GM21529 (cell line): ENCODE data around the gene KAZN.

Experiments
- ATAC-seq: cut with Tn5 transposase; IDR thresholded peaks from one replicate; pipeline ENCODE4 v1.9.1; 2021; ENCODE audit not compliant: unreplicated experiment

The KAZN gene

DNA sequence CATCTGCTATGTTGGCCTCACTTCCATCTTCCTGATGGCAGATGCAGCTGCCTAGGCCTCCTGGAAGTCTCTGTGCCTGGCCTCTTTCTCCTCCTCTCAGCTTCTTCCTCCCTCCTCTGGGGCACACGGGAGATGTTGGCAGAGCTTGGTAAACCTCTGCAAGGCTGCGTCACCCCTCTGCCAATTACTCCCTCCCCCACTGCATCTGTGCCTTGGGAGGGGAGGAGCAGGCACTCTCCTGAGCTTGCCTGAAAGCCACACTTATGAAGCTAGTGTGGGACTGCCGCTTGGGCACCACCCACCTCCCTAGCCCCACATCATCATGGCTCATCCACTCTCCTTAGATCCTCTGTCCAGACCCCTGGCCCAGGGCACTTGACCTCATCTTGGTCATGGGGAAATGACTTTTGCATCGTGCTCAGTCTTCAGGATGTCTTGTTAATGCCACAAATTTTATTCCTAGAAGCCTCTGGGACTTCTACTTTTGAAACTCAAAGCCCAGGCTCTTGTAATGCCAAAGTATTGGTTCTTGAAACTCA, 547.7 kb downstream of the KAZN start:
- no peak for ATAC-seq

DNA sequence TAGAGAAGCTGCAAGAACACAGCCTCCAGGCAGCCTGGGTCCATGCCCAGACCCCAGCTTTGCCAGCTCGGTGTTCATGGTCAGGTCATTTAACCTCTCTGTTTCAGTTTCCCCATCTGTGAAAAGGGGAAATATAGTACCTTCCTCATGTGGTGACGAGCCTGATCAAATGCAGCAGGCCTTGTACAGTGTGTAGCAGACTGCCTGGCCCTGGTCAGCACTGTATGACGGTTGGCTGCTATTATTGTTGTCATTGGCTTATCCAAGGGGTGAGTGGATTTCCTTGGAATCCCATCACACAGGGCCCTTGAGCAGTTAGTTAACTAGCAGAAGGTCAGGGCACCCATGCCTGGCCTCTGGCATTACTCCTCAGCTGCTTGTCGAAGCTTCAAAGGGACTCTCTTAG, 548.5 kb downstream of the KAZN start:
- no peak for ATAC-seq

DNA sequence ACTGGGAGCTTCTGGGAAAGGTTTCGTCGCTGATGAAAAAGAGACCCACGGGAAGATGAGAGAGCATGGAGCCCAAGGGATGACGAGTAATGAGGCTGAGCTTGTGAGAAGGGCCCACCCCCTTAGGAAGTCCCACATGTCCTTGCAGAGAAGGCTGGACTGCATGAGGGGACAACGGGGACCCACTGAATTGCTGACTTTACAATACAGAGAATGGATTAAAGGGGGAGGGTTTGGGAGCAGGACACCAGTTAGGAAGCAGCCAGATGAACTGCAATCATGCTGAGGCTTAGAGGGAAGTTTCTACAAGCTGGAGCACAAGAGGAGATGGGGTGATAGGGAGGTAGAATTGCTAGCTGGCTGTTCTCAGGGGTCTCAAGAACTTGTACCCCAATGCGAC, 549.5 kb downstream of the KAZN start:
- ATAC-seq = no peak

DNA sequence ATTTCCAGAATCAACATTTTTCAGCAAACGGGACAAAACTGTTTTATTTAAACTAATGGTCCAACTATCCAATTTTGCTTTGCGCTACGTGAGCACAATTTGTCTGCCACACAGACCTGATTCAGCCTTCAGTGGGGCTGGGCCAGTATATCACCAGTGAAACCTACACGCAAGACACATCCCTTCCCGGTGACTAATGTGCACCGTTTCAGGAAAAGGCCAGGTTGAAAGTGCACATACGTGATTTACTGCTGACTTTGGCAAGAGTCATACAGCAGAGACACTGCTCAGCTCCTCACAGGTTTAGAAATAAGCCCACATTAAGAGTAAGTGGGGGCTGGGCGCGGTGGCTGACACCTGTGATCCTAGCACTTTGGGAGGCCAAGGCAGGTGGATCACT, 550.0 kb downstream of the KAZN start:
- ATAC-seq = no peak

DNA sequence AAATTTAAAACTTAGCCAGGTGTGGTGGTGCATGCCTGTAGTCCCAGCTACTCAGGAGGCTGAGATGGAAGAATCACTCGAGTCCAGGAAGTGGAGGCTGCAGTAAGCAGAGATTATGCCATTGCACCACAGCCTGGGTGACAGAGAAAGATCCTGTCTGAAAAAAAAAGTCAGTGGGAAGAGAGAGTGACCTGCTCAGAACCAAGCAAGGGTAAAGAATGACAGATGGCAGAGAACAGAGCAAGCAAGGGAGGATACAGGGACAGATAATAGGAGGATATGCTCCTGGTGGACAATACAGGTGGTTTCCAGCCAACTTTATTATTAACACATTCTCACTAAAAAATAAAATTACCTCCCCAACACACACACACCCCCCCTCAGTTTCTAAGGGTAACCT, 550.5 kb downstream of the KAZN start:
- ATAC-seq = no peak

DNA sequence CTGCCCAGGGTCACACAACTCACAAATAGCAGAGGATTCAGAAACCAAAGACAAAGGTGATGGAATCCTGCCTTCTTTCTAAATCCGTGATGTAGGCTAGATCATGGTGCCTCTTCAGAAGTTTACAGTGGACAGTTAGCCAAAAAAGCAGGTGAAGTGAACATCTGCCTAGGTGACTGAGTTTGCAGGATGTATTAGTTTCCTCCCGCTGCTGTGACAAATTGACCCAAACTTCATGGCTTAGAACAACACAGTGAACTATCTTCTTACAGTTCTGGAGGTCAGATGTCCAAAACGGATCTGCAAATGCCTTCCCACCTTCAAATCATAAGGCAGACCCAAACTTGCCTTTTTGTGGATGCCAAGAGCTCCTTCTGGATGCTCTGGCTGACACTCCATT, 551.9 kb downstream of the KAZN start:
- ATAC-seq = no peak

DNA sequence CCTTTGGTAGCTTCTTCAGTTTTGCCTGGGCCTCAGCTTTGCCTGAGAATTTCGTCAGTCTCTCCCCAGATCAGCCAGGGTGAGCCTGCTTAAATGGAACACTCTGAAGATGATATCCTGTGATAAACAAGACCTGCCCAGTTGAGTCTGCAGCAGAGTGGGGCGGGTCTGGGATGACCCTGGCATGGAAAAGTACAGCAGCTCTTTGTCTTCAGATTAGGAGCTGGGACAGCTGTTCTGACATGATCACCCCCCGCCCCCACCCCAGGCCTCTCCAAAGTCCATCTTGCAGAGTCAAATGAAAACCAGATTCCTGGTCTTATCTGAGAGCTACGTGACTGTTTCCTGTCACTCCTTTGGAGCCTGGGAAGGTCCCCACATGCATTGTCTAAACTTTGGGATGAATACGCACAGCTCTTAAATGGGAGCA, 552.9 kb downstream of the KAZN start:
- no peak for ATAC-seq

DNA sequence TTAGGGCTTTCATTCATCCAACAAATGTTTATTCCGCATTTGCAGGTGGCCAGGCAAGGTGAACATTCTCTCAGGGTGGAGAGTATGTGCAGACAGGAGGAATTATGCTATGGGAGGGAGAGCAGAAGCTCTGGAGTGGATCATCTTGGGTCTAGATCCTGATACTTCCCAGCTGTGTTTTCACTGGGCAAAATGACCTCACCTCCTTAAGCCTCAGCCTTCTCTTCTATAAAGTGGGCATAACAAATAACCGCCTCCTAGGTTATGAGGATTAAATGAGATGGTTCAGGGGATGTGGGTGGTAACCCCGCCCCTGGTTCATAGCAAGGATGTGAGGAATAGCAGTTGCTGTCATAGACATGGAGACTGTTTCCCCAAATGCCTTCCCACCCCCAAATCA, 553.4 kb downstream of the KAZN start:
- no peak for ATAC-seq

DNA sequence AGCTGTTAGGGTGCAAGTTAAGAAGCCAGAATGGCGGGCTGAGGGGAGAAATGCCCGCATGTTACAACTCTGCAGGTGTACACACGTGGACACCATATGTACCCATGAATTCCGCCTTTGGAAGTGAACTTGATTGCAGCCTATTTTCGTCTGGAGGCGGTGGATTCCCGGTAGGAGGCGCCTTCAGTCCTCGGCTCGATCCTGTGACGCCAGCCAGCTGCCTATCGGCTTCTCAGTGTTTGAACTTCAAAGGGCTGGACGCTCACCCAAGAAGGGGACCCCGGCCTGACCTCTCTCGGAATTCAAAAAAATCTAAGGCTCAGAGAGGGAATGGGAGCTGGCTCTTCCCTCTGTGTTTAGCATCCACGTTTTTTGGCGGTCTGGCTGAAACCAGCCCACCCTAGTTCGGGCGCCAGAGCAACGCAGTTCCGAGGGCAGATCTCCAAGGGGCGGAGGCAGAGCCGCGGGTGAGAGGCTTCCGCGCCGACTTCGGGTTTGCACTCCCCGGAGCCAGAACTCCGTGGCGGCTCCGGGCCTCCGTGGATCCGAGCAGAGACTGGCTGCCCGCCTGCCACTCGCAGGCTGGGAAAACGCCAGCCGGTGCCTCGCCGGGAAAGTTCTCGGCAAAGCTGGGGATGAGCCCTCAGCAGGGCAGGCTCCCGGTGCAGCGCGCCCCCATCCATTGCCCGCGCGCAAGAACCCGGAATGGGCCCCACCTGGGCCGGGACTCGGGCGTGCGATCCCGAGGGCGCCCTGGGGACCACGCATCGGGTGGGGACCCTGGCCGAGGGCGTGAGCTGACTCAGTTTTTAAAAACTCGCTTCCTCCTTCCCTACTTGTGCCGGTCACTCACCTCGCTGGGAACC, 554.1 kb downstream of the KAZN start:
- no peak for ATAC-seq

DNA sequence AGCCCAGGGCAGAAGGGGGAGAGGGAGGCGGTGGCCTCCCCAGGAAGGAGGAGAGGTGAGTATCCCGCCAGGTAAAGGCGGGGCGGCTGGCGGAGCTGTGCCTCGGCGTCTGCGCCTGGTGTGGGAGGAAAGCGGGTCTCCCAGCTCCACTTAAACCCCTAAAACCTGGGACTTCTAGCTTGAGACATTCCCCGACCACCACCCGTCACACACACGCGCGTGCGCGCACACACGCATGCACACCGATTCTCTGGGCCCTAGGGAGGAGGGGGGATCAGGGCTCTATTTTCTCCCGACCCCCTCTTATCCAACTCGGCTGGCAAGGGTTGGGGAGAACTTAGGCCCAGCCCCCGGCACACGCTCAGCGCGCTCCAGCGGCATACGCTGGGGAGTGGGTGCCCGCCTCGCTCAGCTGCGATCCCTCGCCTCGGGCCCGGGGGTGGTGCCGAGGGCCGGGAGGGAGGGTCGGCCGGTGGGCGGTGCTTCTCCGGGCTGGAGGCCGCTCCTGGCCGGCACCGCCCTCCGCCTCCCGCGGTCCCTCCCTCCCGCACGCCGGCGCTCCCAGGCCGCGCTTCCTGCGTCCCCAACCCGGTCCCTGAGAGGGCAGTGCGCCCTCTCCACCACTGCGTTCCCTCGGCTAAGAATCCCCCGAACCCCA, 554.8 kb downstream of the KAZN start, which contains the start of gene TMEM51:
TMEM51 (plus strand) TSS at position 564 of the 658 bp plus-strand sequence. CDS start 61,341 bp downstream, outside the sequence.
- no peak for ATAC-seq

DNA sequence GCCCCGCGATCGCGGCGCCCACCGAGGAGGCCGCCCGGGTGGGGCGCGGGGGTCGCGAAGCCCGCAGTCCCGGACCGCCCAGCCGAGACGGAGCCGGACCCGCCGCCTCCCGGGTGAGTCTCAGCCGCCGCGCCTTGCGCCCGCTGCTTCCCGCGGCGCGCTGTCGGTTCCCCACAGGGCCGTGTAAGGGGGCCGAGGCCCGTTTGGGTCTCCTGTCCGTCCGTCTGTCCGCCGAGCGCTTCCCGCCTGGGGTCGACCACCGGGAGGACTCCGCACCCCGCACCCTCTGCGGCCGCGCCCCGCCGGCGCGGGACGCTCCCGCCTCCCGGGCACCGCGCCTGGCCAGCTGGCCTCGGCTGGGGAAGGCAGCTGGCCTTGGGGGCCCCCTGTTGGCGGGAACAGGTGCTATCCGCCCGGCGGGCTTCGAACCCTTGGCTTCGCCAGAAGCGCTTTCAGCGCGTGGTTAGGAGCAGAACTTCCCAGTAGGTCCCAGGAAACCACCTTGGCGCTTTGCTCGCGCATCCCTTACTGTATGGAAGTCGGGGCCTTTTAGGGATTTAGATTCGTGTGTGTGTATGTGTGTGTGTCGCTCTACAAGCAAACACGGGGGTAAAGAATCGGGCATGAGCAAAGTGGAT, 555.5 kb downstream of the KAZN start:
- no peak for ATAC-seq

DNA sequence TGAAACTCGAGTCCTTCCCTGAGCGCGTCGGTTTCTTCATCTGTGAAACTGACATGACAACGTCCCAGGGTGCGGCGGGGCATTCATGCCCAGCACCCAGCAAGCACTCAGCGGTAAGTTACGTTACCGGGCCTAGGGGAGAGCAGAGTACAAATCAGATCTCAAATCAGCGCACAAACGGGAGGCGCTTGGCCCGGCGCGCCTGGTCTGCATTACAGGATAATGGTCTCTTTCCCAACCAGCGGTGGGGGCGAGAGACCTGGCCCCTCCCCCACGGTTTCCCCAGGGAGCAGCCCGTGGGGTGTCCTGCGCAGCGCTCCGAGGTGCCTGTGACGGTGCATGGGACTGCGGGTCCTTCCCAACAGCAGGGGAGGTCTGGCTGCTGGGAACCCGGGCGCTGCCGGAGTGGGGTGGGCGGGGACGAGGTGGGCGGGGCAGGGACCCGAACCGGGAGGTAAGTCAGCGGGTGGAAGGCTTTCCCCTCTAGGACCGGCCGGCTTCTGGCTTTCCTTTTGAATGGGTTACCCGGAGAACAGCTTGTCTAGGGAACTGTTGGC, 556.1 kb downstream of the KAZN start:
- ATAC-seq = no peak

DNA sequence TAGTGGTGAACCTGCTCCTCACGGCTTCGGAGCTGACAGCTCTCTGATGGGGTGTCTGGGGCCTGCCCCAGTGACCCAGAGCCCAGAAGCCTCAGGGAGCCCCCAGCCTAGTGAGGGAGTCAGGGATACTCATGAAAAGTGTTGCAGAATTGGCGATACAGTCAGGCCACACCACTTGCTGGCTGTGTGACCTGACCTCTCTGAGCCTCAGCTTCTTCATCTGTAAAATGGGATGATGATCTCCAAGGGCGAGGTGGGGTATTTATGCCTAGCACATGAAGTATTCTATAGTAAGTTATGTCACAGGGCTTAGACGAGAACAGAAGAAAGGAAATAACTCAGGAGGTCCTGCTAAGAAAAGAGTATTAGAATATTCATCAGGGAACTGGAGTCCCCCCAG, 556.7 kb downstream of the KAZN start:
- ATAC-seq = no peak

DNA sequence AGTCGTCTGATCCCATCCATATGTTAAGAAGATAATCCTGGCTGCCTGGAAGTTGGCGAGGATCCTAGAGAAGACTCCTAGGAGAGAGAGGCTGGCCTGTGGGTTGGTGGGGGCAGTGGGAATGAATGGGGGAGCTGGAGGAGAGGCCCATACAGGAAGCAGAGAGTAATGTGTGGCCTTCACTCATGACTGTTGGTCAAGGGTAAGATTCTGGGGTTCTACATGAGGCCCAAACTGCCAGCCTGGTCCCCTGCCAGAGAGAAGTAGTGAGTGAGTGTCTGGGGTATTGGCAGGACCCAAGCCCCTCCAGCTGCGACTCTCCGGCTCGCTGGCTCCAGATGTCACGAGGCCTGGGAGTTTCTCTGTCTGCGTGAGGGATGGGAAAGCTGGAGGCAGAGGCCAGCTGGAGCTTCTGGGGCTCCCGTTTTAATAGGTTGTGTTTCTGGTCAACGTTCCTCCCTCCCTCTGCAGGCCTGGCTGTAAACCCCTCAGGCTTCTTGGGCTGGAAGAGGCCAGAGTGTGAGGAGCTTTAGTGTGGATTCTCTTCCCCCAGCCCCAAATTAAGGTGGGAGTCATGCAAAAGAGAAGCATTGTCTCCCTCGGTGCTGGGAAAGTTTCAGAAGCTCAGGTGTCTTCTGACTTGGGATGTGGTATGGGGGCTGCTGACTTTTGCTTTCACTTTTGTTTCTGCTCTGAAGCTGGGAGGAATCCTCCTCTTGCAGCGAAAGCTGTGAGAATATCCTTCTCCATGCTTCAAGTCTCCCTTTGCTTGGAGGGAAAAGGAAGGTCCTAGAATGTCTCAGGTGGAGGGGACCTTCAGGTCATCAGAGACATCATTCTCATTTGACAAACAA, 557.6 kb downstream of the KAZN start:
- no peak for ATAC-seq

DNA sequence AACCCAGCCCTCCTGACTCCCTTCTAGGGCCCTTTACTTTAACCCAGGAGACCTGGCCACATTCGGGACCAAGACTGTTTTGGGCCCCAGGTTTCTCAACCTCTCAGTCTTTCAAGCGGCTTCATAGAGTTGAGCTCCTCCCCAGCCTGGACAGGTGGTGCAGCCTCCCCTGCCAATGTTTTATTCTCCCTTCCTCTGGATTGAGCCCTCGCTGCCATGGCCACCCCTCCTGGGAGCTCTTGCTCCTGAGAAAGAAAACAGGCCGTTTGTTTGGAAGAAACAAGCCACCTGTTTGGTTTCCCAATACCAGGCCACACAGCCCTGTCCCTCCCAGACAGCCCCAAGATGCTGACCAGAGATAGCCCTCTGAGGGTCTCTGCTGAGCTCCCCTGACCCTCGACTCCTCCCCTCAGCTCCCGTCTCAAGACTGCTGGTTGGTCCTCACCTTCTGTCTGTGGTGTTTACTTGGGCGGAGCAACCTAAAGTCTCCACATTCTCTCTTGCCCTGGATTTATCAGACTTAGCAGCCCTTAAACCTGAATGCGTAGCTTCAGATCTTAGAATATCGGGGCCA, 558.4 kb downstream of the KAZN start:
- no peak for ATAC-seq

DNA sequence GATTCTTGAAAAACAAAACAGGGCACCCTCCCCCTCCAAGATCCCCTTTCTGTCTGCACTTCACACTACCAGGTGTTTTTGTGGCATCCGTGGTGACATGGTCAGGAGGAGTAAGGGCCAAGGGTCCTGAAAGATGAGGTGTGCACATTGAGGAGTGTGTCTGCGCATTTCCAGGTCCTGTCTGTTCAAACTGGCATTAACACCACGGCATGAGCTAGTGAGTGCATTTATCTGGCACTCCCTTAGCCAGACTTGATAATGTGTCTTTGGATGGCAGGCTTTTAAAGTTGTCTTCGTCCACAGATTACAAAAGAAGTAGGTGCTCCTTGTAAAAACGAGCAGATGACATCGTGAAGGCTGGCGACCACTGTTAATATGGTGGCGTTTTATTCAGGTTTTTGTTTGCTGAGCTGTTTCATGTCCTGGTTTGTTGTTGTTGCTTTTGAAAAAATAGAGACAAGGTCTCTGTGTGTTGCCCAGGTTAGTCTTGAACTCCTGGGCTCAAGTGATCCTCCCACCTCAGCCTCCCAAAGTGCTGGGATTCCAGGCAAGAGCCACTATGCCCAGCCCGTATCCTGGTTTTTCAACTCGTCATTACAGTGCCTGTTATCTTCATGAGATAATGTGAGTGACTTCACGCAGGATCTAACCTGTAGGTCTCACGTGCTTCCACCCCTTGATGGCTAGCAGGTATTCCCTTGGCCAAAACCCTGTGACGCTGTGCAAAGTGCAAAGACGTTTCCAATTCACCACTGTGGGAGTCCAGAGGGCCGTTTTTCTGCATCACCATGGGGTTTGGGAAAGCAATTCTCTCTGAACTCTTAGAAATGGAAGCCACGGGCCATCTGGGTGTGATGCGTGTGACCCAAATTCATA, 559.3 kb downstream of the KAZN start:
- no peak for ATAC-seq

DNA sequence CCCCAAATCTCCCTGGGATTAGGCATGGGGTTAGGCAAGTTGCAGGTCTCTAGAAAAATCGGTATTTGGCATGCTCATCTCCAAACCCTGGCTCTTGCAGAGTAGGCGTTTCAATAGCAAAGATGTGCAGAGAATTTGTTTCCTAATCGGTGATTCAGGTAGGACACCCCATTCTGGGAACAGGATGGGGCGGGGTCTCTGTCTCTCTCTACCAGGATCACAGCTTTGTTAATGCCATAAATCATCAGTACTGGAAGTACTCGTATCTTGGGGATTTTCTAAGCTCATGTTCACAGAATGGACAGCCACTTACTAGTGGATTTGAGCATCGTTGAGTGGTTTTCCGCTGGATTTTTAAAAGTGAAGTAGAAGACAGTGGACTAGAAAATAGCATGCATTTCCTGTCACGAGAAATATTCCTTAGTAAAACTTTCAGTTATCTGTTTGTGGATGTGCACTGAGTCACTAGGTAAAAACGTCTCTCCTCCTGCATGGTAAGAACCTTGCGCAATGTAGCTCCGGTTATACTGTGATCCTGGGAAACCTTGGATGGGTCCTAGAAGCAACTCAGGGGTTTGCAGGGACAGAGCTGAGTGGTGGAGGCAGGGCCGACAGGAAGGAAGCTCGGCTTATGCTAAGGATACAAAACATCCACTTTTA, 560.2 kb downstream of the KAZN start:
- ATAC-seq = no peak

DNA sequence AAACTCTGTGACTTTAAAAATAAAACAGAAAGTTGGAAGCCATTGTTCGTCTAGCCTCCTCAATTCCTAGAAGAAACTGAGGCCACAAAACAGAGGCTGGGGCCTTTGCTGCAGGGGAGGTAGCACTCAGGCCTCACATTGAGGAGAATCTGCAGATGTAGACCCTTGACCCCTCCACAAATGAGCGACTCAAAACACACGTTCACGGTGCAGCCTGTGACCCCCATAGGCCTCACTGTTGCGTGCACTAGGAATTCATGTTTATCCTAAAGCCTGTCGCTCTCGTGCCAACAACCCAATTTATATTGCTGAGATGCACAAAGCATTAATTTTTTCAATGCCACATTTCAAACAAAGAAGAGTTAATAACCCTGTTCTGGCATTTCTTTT, 560.7 kb downstream of the KAZN start:
- no peak for ATAC-seq

DNA sequence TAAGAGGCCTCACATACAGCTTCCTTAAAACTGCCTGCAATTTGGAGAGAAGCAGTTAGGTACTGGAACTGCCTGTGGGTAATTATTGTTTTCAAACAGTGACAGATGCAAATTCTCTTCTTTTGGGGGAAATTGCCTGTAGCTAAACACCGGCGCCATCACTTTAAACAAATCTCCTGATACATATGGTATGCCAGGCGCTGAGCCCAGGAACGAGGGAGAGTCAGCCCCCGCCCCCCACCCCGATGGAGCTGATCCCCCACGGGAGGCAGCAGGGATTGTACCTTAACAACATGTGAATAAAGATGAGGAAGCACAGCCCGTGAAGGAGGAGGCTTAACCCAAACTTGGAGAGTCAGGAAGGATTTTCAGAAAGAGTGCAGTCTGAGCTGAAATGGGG, 562.1 kb downstream of the KAZN start:
- no peak for ATAC-seq
